HG03064 (cell line): Measurements from ENCODE around the gene TMED9.
"Not testable (repeated sequence)": the region's sequence is repeated elsewhere in the genome, so short reads cannot be mapped to it uniquely, and the experiment has no call there.

Experiments
- ATAC-seq: cut with Tn5 transposase; IDR thresholded peaks from one replicate; pipeline ENCODE4 v1.9.1; 2021; ENCODE audit warnings: low read depth; ENCODE audit not compliant: unreplicated experiment

TMED9 gene

GRCh38 chr5:177605078-177605477 lies 13.1 kb downstream of the TMED9 start:
- no peak for ATAC-seq

GRCh38 chr5:177605667-177606066 lies 13.7 kb downstream of the TMED9 start:
- ATAC-seq: no peak

GRCh38 chr5:177606071-177607051 lies 14.4 kb downstream of the TMED9 start:
- ATAC-seq: no peak

GRCh38 chr5:177607115-177607451 lies 15.1 kb downstream of the TMED9 start:
- no peak for ATAC-seq

- no peak for ATAC-seq
These were observed 15.6 kb downstream of the TMED9 start for GRCh38 chr5:177607452-177608192.

GRCh38 chr5:177608243-177609075 lies 16.5 kb downstream of the TMED9 start:
- no peak for ATAC-seq

- no peak for ATAC-seq
These were observed 17.4 kb downstream of the TMED9 start for GRCh38 chr5:177609076-177610059.

- no peak for ATAC-seq
These were observed 18.2 kb downstream of the TMED9 start for GRCh38 chr5:177610131-177610769.

- no peak for ATAC-seq
These were observed 18.9 kb downstream of the TMED9 start for GRCh38 chr5:177610770-177611445.

GRCh38 chr5:177611446-177612214 lies 19.6 kb downstream of the TMED9 start:
- no peak for ATAC-seq

- ATAC-seq: no peak
These were observed 20.2 kb downstream of the TMED9 start for GRCh38 chr5:177612215-177612673.

- no peak for ATAC-seq
These were observed 28.6 kb downstream of the TMED9 start for GRCh38 chr5:177620560-177620959.

GRCh38 chr5:177624172-177624571 lies 32.2 kb downstream of the TMED9 start:
- ATAC-seq: not testable (repeated sequence)

GRCh38 chr5:177630186-177630585 lies 38.2 kb downstream of the TMED9 start:
- not testable (repeated sequence) for ATAC-seq

GRCh38 chr5:177634912-177635311 lies 42.9 kb downstream of the TMED9 start:
- not testable (repeated sequence) for ATAC-seq

GRCh38 chr5:177645462-177645861 lies 53.5 kb downstream of the TMED9 start:
- ATAC-seq: not testable (repeated sequence)
